Measurements from ENCODE around the gene KCND3. TPM values are rescaled to one million over a fixed set of nuclear protein-coding genes. Genes with fewer than 3 reads are reported as not detected.

The KCND3 gene
- total RNA-seq, 4 donors from 2014 or later, result 1.4 to 3.5 (median 3.0) TPM

GRCh38 chr1:111804776-111805175, 184.7 kb downstream of the KCND3 start:
- Histone ChIP-seq H3K4me1 (no peaks in the 10 kb centered on the region), H3K4me3 (no peak overlapping the region), H3K27me3 (no peaks in the 10 kb centered on the region), H3K36me3 (no peaks in the 10 kb centered on the region), H3K27ac (no peak overlapping the region), H3K9me3 (no peaks in the 10 kb centered on the region)
- WGBS, 2 donors (ENCODE audit: low coverage in 1 of 2), result 83 to 86% methylated on average over 5 to 11 of the region's 11 CpGs
- TF ChIP-seq POLR2AphosphoS5 (IDR thresholded peaks at IDR 0.05) (no peak), POLR2A (IDR thresholded peaks at IDR 0.05) (no peak), EP300 (IDR thresholded peaks at IDR 0.05; ENCODE audit: low read depth) (no peak), CTCF (IDR thresholded peaks at IDR 0.05) (no peak)
- DNase-seq, result no peak
- intact Hi-C loops (cut with DNase I; ENCODE audit: low total_unique reads), result no loop called here
- in situ Hi-C loops (cut with MboI; ENCODE audit: low pct_ligation_motif_present in 1 of 4, low pct_unique_long_range_greater_than_20kb in 1 of 4, low sequenced_read_pairs in 3 of 4), result no loop called here

- no peaks in the 10 kb centered on the region for H3K4me1 ChIP-seq
- 89% methylated on average over 3 to 5 of the region's 5 CpGs for WGBS, 2 donors (ENCODE audit: low coverage in 1 of 2)
- H3K36me3 ChIP-seq, result no peaks in the 10 kb centered on the region
- H3K9me3 ChIP-seq, result no peaks in the 10 kb centered on the region
- DNase-seq, result no peak
- in situ Hi-C loops (cut with MboI; ENCODE audit: low pct_ligation_motif_present in 1 of 4, low pct_unique_long_range_greater_than_20kb in 1 of 4, low sequenced_read_pairs in 3 of 4) (no loop called here), intact Hi-C loops (cut with DNase I; ENCODE audit: low total_unique reads) (no loop called here)
- TF ChIP-seq EP300 (IDR thresholded peaks at IDR 0.05; ENCODE audit: low read depth), result no peak
- no peak for TF ChIP-seq CTCF (IDR thresholded peaks at IDR 0.05)
- TF ChIP-seq POLR2A (IDR thresholded peaks at IDR 0.05), result no peak
- no peak for TF ChIP-seq POLR2AphosphoS5 (IDR thresholded peaks at IDR 0.05)
- H3K27ac ChIP-seq, result no peak overlapping the region
- H3K27me3 ChIP-seq, result no peaks in the 10 kb centered on the region
- no peak overlapping the region for H3K4me3 ChIP-seq
These were observed 185.5 kb downstream of the KCND3 start for GRCh38 chr1:111803951-111804350.

GRCh38 chr1:111802984-111803383, 186.5 kb downstream of the KCND3 start:
- Histone ChIP-seq H3K9me3 (no peaks in the 10 kb centered on the region), H3K4me1 (no peaks in the 10 kb centered on the region), H3K27me3 (no peaks in the 10 kb centered on the region), H3K36me3 (no peaks in the 10 kb centered on the region), H3K27ac (no peak overlapping the region), H3K4me3 (no peak overlapping the region)
- WGBS, 2 donors (ENCODE audit: low coverage in 1 of 2), result 79% methylated on average over 5 of the region's 5 CpGs; no CpG with 5 or more reads in 1 of the 2 donors
- DNase-seq, result no peak
- in situ Hi-C loops (cut with MboI; ENCODE audit: low pct_ligation_motif_present in 1 of 4, low pct_unique_long_range_greater_than_20kb in 1 of 4, low sequenced_read_pairs in 3 of 4), result no loop called here
- no peak for TF ChIP-seq EP300 (IDR thresholded peaks at IDR 0.05; ENCODE audit: low read depth)
- TF ChIP-seq POLR2A (IDR thresholded peaks at IDR 0.05), result no peak
- TF ChIP-seq POLR2AphosphoS5 (IDR thresholded peaks at IDR 0.05), result no peak
- no peak for TF ChIP-seq CTCF (IDR thresholded peaks at IDR 0.05)
- intact Hi-C loops (cut with DNase I; ENCODE audit: low total_unique reads), result no loop called here

DNA sequence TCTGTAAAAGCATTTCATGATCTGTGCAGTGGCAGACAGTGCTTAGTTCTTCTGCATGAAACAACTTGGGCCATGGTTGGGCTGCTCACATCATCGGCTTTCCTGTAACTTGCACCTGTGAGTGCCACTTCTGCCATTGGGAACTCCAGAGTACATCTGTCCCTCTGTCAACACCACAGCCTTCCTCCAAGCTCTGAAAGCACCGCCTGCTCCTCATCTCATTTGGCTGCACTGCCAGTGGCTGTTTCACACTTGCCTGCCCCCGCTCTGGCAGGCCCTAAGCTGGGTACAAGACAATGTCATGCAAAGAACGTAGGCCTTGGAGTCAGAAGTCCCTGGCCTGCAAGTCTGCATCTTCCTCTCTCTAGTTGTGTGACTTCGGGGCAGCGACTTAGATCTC, 187.4 kb downstream of the KCND3 start:
- 81 to 83% methylated on average over 1 to 6 of the region's 6 CpGs for WGBS, 2 donors (ENCODE audit: low coverage in 1 of 2)

More for the DNA sequence above, 187.4 kb downstream of the KCND3 start:
- no peak for DNase-seq
- no peak for TF ChIP-seq EP300 (IDR thresholded peaks at IDR 0.05; ENCODE audit: low read depth)
- TF ChIP-seq CTCF (IDR thresholded peaks at IDR 0.05), result no peak
- TF ChIP-seq POLR2AphosphoS5 (IDR thresholded peaks at IDR 0.05), result no peak
- no peak for TF ChIP-seq POLR2A (IDR thresholded peaks at IDR 0.05)
- in situ Hi-C loops (cut with MboI; ENCODE audit: low pct_ligation_motif_present in 1 of 4, low pct_unique_long_range_greater_than_20kb in 1 of 4, low sequenced_read_pairs in 3 of 4) (no loop called here), intact Hi-C loops (cut with DNase I; ENCODE audit: low total_unique reads) (no loop called here)
- Histone ChIP-seq H3K4me1 (no peaks in the 10 kb centered on the region), H3K27me3 (no peaks in the 10 kb centered on the region), H3K9me3 (no peaks in the 10 kb centered on the region), H3K27ac (no peak overlapping the region), H3K36me3 (no peaks in the 10 kb centered on the region), H3K4me3 (no peak overlapping the region)
